ENCODE data around the gene CACNA2D3.

CACNA2D3 gene

DNA sequence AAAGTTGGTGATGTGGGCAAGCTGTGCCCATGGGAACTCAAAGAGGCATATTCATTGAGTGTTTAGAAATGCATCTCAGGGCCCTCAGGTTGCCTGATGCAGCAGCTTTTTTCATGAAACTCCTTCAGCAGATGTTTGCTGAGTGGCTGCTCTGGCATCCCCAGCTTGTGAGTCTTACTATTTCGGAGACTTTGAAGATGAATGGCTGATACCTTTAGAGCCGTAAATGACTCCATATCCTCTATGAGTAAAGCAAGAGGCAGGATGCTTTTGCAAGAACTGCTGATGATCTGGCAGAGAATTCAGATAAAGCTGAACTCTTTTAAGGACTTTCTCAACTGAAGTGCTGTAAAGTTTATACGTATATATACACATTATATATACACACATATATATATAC lies 384.3 kb downstream of the CACNA2D3 start:
- no peak for DNase-seq

DNA sequence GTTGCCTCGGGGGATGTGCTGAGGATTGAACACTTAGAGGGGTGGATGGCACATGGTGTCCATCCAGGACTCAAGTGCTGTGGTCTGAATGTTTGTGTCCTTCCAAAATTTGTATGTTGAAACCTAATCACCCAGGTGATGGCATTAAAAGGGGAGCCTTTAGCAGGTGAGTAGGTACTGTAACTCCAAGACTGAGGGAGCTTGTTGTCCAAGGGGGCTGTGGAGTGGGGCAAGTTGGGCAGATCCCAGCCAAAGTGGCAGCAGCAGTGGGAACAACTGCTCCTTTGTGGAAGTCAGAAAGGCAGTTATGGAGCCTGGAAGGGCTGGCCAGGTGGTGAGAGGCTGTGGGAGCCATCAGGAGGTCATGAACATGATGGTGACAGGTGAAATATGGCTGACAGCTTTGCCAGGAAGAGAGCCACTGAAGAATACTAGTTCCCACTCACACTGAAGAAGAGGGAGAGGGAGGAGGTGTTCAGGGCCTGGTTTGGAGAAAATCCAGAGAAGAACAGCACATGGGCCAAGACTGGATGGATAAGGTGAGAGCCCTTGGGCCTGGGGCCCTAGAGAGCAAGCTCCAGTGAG lies 385.6 kb downstream of the CACNA2D3 start:
- DNase-seq: no peak

- DNase-seq: no peak
Observed at GRCh38 chr3:54510506-54510905, 388.2 kb downstream of the CACNA2D3 start.

- no peak for DNase-seq
Observed at GRCh38 chr3:54511766-54512365, 389.5 kb downstream of the CACNA2D3 start.

- DNase-seq: no peak
Observed at GRCh38 chr3:54514006-54514405, 391.7 kb downstream of the CACNA2D3 start.

DNA sequence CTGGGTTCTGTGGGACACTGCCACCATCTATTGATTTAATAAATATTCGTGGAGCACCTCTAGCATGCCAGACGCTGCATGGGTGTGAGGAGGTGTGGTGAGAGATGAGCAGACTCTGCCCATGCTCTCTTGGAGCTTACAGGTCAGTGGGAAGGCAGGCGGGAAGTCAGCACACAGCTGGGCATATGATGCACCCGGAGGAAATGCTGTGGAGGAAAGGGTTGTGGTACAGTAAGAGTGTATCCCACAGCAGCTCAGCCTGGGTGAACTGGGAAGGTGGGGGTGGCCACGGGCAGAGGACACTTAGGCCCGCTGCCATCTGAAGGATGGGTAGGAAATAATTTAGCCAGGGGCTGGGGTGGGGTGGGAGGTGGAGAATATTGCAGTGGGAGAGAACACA lies 392.1 kb downstream of the CACNA2D3 start:
- no peak for DNase-seq

DNA sequence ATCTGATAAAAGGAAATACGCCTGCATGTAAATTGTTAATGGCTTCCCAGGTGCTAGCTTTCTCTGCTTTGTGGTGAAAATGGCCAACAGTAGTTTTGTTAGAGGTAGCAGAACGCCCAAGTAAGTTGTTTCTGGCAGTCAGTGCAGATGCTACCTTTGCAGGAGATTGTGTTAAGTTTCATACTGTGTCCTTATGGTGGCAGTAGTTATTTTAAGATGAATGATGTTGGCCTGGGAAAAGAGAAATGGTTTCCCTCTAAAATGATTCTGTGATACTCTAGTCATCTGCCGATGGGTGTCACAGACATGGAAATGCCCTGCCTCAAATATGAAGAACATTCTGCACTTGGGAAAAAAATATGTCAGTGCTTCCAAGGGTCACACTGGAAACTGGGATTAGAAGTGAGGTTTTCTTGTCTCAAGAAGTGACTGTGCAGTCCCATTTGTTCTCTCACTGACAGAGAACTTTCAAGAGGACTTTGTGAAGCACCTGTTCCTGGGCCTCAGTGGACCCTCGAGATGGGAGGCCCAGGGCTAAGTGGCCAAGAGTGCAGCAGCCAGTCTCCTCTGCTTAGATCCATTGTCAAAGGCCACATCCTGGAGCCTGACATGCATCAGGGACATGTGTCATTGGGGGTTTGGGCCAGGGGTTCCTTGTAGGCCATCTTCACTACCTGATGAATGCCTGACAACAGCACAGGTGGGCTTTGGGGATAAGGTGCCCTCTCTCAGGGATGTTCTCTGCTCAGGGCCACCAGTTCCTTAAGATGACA lies 393.3 kb downstream of the CACNA2D3 start:
- DNase-seq: no peak

GRCh38 chr3:54517424-54517823 lies 395.1 kb downstream of the CACNA2D3 start:
- no peak for DNase-seq

DNA sequence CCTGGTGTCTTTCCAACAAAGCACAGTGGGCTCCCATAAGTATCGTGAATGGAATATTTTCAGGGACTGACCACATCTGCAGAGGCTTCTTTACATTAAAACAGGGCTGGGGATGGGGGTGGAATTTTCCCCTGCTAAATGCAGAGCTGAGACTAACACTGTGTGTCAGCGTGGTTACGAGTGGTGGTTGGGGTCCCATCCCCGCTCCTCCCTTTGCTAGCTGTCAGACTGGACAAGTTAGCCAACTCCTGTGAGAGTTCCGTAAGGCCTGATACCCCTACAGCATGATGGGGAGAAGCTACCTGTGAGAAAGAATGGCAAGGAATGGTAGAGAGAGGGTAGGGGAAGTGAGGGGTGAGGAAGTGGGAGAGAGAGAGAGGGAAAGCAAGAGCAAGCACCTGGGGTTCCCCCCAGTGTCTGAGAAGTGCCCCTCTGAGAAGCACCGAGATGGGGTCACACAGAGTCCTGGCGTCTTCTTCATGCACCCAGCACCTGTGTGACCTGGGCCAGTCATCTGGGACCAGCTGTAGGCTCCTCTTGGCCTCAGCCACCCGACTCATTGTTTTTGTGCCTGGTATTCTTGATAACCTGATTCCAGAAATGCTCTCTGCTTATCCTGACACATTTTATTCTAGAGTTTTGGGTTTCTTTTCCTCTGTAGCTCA lies 395.8 kb downstream of the CACNA2D3 start:
- DNase-seq: no peak

DNA sequence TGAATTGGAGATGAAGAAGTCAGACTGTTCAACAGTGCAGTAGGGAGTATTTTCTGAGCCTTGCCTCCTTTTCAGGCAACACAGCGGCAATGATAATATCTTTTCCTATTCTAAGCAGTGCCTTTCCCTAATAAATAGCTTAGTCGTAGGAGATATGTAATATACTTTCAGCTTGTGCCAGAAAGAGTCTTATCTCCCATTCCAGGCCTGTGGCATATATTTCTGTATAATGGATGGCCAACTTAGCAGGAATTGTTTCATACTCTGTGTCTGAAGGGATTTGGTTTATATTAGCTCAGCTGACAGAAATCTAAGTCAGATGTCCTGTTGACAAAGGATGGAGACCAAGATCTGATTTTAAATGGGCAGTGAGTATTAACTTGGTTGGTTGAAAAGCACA lies 397.1 kb downstream of the CACNA2D3 start:
- DNase-seq: no peak

- DNase-seq: no peak
Observed at GRCh38 chr3:54520060-54520459, 397.7 kb downstream of the CACNA2D3 start.

DNA sequence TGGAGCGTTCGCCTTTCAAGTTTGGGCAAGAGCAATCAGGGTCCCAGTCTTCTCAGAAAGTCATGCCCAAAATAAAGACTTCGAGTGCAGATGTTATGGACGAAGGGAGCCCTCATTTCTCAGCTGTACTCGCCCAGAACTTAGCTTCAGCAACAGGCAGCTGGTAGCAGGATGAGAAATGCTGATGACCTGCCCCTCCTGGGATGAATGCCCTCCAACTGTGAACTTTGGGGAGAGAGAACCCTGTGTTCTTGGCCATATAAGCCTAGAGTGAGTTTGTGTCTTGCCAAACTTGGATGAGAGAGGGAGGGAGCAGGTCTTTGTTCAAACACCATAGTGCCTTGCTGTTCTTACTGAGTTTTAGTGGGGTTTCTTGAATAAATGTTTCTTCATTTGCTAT lies 405.2 kb downstream of the CACNA2D3 start:
- DNase-seq: no peak

DNA sequence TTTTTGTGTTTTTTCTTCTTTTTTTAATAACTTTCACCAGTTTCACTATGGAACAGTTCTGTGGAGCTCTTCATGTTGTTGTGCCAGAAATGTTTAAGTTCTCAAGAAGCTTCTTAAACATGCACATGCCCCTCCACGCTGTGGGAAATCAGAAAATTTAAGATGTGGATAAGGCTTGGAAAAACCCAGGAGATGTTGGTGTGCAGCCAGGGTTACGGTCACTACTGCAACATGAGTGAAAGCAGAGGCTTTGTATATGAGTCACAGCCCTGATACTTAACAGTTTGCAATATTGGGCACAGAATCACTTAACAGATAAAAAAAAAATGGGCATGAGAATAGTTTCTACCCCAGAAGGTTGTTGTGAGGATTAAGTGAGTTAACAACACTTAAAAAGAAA lies 405.6 kb downstream of the CACNA2D3 start:
- no peak for DNase-seq

DNA sequence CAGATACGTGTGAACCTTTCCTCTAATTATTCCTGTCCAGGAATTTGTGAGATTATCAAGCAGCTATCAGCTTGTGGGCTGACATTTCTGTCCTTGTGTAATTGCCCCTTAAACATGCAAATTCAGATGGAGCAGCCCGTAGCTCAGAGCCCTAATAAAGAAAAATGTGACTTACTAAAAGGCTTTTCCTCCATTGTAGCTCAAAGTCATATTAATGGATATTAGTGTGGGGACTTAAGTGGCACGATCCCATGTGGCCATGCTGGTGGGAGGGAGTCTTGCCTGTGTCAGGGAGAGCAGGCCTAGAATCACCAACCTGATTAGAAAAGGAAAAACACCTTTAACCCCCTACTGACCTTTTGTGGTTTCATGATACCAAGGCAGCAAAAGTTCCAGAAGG lies 406.3 kb downstream of the CACNA2D3 start:
- DNase-seq: no peak

- DNase-seq: no peak
Observed at GRCh38 chr3:54530091-54530490, 407.7 kb downstream of the CACNA2D3 start.

DNA sequence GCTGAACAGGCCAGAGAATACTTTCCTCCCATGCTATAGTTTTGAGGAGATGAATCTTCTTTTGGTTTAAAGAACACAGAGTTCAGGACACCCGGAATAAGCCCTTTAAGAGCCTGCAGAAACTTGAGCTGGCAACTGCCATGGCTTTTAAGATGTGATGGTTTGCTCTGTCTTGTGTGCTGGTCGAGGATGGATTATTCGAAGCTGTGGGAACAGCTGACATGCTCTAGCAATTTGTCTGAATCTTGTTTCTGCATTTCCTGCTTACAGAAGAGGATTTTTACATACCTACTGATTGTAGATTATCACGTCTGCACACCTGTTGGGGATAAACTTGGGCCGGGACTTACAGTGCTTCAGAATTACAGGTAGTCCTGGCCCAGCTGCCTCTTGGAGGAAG lies 408.6 kb downstream of the CACNA2D3 start:
- no peak for DNase-seq

- no peak for DNase-seq
Observed at GRCh38 chr3:54531741-54532140, 409.4 kb downstream of the CACNA2D3 start.

DNA sequence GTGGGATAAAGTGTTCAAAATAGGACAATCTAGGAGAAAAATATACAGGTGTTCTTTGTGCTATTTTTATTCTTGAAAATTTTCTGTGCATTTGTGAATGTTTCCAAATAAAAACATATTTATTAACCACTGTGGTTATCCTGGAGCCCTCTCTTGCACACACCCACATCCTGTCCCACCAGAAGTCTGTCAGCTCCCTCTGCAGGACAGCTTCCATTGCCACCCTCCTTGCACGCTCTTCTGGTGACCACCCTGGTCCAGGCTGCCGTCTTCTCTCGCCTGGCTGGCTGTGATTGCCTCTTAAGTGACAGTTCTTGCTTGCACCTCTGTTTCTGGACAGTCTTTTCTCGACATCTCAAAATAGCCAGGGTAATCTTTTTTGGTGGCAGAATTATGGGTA lies 411.5 kb downstream of the CACNA2D3 start:
- no peak for DNase-seq

DNA sequence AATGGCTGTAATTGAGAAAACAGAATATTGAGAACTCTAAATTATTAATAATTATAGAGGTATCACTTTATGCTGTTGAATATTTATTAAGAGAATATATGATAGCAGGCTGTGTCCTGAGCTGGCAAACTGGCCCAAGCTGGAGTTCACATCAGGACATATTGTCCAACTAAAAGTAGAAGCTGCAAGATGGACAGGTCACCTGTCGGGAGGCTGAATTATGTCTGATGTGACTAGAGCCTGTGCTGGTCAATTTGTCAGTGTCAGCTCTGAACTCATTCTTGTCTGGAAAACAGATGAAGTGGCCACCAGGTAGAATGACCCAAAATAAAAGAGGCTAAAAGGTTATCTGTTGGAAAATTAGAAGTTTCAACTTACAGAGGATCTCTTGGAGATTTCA lies 413.3 kb downstream of the CACNA2D3 start:
- DNase-seq: no peak

DNA sequence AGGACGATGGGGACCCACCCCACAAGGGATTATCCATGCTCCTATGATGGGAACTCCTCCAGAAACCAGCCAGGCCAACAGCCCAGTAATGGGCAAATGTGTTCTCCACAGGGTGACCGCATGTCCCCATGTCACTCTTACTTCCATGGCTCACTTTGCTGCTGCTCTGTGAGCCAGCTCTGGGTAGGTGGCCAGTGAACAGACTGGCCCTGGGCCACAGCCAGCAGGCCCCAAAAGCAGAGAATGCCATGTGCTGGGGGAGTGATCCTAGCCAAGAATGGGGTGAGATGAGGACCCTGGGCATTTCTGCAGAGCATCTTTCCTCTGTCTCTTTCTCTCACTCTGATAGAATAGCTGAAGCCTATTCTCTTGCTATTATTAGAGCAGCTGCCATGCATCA lies 414.1 kb downstream of the CACNA2D3 start:
- DNase-seq: no peak

GRCh38 chr3:54537506-54537905 lies 415.2 kb downstream of the CACNA2D3 start:
- DNase-seq: no peak

- no peak for DNase-seq
Observed at GRCh38 chr3:54538346-54538745, 416.0 kb downstream of the CACNA2D3 start.

- no peak for DNase-seq
Observed at GRCh38 chr3:54541369-54541768, 419.0 kb downstream of the CACNA2D3 start.

GRCh38 chr3:54543446-54543845 lies 421.1 kb downstream of the CACNA2D3 start:
- DNase-seq: no peak

Measured in CD4-positive, alpha-beta T cell treated with Interleukin-17A for 4 hours (primary cell).